HL-60/S4 treated with phorbol 12-myristate 13-acetate at 8.2 ng/mL for 4 days and 3 days (cell line): ENCODE results near the gene PCSK6.

Source experiments
- in situ Hi-C: fragments of 300-500 bp; cut with MboI; formaldehyde crosslinking; loops from 2 replicates; pipeline ENCODE4 v1.15.0; 2022; ENCODE audit warnings: low sequenced_read_pairs

PCSK6 gene

DNA sequence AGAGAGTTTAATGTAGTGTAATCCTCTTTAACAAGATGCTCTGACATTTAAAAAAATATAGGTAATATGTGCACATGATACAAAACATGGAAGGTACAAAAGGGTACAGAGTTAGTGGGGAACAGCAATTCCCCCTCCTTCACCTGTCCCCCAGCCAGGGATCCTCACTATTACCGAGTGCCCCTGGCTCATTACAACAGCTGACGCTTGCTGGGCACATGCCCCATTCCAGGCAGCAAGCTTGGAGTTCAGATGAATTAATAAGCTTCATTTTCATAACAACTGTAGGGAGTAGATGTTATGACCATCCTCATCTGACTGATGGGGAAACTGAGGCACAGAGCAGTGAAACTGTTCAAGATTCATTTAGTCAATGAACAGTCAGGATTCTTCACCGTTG is 41.2 kb downstream of the PCSK6 start:
- in situ Hi-C loops = no loop called here

GRCh38 chr15:101447561-101448071 is 41.9 kb downstream of the PCSK6 start:
- in situ Hi-C loops = no loop called here

DNA sequence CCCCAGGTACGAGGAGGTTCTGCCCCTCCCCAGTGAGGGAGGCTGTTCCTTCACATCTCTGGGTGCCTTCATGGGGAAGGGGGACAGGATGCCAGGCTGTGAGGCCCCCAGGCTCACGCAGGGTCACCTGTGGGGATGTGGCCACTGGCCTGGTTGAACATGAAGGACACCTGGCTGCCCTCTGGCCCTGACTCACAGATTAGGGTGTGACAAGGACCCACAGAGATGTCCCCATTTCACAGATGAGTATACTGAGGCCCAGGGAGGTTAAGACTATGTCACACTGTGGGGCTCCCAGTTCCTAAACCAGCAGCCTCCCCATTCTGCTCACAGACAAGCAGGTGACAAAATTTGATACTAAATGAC is 42.4 kb downstream of the PCSK6 start:
- in situ Hi-C loops = no loop called here

- in situ Hi-C loops = no loop called here
Observed at GRCh38 chr15:101446518-101447167, 42.9 kb downstream of the PCSK6 start.

DNA sequence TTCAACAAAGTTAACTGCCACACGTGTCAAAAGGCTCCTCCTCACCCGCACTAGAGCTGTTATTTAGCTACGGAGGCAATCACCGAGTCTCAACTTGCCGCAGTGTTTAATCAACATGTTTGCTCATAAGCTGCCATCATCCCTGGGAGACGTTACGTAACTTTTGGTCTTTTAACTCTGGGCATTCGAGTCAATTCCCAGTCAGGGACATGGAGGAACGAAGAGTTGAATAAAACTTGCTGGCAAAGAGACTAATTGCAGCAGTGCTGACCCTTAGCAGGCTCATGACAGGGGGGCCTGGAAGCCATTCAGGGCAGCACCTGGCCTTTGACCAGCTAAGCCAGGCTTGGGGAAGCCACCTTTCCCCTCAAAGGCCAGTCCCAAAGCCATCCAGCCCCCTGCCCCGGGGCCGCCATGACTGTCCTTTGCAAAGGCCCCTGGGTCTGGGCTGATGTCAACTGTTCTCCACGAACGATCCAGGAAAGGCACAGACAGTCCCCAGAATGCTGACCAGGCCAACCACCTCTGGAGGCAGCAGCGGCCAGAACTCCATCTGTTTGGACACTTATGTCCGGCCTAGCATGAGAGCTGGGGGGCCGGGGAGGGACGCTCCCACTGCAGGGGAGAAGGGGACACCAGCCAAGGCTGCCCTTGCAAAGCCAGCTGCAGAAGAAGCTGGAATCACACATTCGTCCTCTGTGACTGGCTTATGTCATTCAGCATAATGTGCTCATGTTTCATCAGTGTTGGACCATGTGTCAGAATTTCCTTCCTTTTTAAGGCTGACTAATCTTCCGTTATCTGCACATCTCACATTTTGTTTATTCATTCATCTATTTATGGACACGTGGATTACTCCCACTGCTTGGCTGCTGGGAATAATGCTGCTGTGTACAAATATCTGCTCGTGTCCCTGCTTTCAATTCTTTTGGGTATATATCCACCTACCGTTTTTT is 43.7 kb downstream of the PCSK6 start:
- in situ Hi-C loops = no loop called here

DNA sequence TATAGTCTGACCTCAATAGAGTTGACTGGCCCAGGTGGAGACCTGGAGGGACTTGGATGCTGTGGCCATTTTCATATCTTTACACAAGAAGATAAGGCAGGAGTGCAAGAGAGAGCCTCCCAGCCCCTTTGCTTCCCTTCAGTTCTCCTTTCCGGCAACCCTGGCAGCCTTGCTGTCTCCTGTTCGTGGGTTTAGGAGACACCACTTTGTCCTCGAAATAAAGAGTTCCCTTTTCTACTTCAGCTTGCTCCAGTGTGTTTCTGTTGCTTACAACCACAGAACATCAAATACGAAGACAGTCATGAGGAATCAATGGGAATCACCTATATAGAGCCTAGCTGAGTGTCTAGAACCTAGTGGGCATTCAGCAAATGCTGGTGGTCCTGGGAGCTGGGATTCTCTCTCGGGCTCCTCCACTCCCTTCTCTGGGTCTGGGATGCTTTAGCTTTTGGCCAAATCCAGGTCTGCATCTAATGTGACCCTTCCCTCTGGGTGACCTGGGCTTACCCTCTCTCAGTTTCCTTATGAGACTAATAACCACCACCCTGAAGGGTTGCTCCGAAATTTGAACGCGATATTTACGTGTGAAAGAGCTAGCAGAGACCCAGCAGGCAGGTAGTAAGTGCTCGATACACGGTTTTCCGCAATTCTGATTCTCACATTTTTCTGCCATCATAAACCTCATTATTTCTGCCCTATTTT is 44.5 kb downstream of the PCSK6 start:
- in situ Hi-C loops = no loop called here

- in situ Hi-C loops = no loop called here
Observed at GRCh38 chr15:101444015-101444414, 45.5 kb downstream of the PCSK6 start.

DNA sequence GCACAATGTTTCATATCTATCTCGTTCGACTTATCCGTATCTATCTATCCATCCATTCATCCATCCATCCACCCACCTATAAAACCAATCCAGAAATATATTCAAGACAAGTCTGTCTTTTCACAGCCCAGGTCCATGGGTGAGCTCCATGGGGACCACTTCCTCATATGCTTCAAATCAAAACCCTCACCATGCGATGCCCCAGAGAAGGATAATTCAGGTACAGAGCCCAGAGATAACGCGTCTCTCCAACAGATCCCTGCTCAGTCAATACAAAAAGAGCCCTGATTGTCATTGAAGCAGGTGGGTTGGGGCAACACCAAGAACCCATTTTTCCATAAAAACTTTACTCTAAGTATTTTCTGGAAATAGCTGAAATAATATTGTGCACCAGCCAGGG is 47.2 kb downstream of the PCSK6 start:
- in situ Hi-C loops = no loop called here

GRCh38 chr15:101441696-101442095 is 47.8 kb downstream of the PCSK6 start:
- in situ Hi-C loops = no loop called here

DNA sequence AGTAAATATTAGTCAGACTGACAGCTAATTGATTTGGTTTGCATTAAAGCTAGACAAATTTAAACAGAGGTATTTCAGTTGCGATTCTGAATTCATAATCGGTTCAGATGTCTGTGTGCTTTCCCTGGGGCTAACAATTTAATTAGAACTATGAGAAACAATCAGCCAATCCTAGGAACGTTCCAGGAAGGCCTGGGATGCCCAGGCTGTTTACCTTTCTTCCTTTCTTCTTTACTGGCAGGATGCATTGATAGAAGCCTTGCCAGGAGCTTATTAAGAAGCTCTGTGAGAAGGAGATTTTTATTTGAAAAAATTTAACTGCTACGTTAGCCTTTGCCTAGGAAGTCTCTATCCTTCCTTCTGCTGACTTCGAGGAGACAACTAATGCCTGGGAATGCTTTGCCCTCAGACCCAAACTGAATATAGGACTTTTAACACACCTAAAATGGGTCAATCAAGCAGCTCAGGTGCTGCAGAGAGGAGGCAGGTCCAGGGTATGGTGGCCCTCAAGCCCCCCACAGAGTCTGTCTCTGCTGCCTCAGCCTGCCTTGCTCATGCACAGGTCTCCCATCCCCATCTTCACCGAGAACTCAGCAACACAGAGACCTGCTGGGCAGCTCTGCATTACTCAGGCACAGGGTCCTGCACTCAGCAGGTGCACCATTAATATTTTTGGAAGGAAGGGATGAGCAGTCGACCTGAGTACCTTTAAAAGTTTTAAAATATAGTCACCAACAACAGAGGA is 48.5 kb downstream of the PCSK6 start:
- in situ Hi-C loops = no loop called here

GRCh38 chr15:101439920-101440319 is 49.6 kb downstream of the PCSK6 start:
- in situ Hi-C loops = no loop called here

DNA sequence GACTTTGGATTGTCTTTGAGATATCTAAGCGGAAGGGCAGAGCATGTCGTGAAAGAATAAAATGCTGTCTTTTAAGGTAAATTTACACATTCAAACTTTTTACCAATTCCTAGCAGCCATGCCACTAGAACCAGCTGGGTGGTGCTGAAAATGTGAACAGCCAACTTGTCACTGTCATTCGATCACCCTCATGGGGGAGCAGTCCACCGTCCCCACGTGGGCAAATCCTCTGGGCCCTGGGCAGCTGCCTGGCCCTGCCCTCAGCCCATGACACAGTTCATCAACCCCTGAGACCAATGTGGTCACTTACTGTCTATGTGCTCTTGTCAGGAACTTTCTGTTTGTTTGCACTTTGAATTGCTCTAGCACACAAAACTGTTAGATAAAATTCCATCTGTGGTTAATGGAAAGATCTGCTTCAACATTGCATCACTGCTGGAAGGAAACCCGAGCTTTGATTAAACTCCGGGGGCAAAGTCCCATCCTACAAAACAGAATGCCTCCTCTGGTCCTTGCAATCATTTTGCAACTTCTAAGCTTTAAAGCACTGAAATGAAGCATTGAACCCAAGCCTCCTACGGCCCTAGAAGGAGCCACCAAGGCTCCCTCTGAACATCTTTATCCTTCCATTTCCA is 50.1 kb downstream of the PCSK6 start:
- in situ Hi-C loops = no loop called here

GRCh38 chr15:101438482-101439284 is 50.8 kb downstream of the PCSK6 start:
- in situ Hi-C loops = no loop called here

- in situ Hi-C loops = no loop called here
Observed at GRCh38 chr15:101437618-101438481, 51.7 kb downstream of the PCSK6 start.

GRCh38 chr15:101437209-101437608 is 52.3 kb downstream of the PCSK6 start:
- in situ Hi-C loops = no loop called here

- in situ Hi-C loops = no loop called here
Observed at GRCh38 chr15:101436526-101436925, 53.0 kb downstream of the PCSK6 start.

DNA sequence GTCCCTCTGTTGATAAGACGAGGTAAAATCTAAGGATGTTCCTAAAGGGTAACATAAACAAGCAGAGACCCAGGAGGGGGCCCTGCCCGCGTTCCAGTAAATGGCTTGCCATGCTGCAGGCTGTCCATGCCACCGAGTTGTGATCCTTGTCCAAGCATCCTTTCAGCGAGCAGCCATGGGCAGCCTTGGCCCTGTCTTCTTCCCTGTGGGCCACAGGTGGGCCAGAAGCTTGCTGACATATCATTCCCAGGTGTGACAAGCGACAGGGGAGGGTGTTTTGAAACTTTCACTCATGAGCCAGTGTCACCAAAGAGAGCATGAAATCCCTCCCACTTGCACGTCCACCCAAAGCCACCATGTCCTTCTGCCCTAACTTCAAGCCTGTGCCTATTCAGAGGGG is 53.7 kb downstream of the PCSK6 start:
- in situ Hi-C loops = no loop called here
